Cerebellar cortex (tissue), 1 donor: ENCODE data around the gene BACH2.

Experiments used
- DNase-seq: peaks from one replicate; pipeline ENCODE4 v3.0.0-alpha.2; 2015; ENCODE audit warnings: low spot score

The BACH2 gene

GRCh38 chr6:90028066-90028778 lies 268.4 kb downstream of the BACH2 start:
- DNase-seq, result no peak

GRCh38 chr6:90026216-90026615 lies 270.4 kb downstream of the BACH2 start:
- DNase-seq, result no peak

GRCh38 chr6:90025523-90026061 lies 271.1 kb downstream of the BACH2 start:
- DNase-seq, result no peak

- DNase-seq, result no peak
Observed at GRCh38 chr6:90024633-90025032, 272.0 kb downstream of the BACH2 start.

GRCh38 chr6:90021711-90022110 lies 274.9 kb downstream of the BACH2 start:
- DNase-seq, result peak; percentile 59

- no peak for DNase-seq
Observed at GRCh38 chr6:90020746-90021145, 275.9 kb downstream of the BACH2 start.

- no peak for DNase-seq
Observed at GRCh38 chr6:90019216-90019615, 277.4 kb downstream of the BACH2 start.

- DNase-seq, result no peak
Observed at GRCh38 chr6:90015883-90016282, 280.8 kb downstream of the BACH2 start.

- no peak for DNase-seq
Observed at GRCh38 chr6:90008908-90009501, 287.6 kb downstream of the BACH2 start.

GRCh38 chr6:90008189-90008907 lies 288.3 kb downstream of the BACH2 start:
- no peak for DNase-seq

- no peak for DNase-seq
Observed at GRCh38 chr6:90005048-90005827, 291.4 kb downstream of the BACH2 start.

GRCh38 chr6:90004511-90004910 lies 292.1 kb downstream of the BACH2 start:
- no peak for DNase-seq

- DNase-seq, result no peak
Observed at GRCh38 chr6:90003941-90004340, 292.7 kb downstream of the BACH2 start.

- DNase-seq, result no peak
Observed at GRCh38 chr6:90003069-90003795, 293.4 kb downstream of the BACH2 start.

GRCh38 chr6:90000864-90001731 lies 295.5 kb downstream of the BACH2 start:
- DNase-seq, result no peak

- no peak for DNase-seq
Observed at GRCh38 chr6:89999945-90000825, 296.5 kb downstream of the BACH2 start.

- peak; percentile 63 for DNase-seq
Observed at GRCh38 chr6:89999154-89999553, 297.5 kb downstream of the BACH2 start.

- DNase-seq, result peak; percentile 50
Observed at GRCh38 chr6:89997456-89998445, 298.9 kb downstream of the BACH2 start.
